SHP77 treated with DMSO at 0.1 percent for 48 hours (cell line): ENCODE results near the gene FGF13.

ENCODE experiments used
- DNase-seq: peaks from one replicate; lab custom pipeline; 2025; lab: John Stamatoyannopoulos, UW

Gene FGF13

GRCh38 chrX:138664016-138664415 is 47.5 kb downstream of the FGF13 start:
- no peak for DNase-seq

GRCh38 chrX:138651494-138651893 is 60.0 kb downstream of the FGF13 start:
- no peak for DNase-seq

GRCh38 chrX:138648568-138648967 is 62.9 kb downstream of the FGF13 start:
- no peak for DNase-seq

GRCh38 chrX:138638996-138639395 is 72.5 kb downstream of the FGF13 start:
- no peak for DNase-seq
